ENCODE measurements around the gene PCDHA11.
"Not testable (repeated sequence)": the region's sequence is repeated elsewhere in the genome, so short reads cannot be mapped to it uniquely, and the experiment has no call there.

PCDHA11 gene

DNA sequence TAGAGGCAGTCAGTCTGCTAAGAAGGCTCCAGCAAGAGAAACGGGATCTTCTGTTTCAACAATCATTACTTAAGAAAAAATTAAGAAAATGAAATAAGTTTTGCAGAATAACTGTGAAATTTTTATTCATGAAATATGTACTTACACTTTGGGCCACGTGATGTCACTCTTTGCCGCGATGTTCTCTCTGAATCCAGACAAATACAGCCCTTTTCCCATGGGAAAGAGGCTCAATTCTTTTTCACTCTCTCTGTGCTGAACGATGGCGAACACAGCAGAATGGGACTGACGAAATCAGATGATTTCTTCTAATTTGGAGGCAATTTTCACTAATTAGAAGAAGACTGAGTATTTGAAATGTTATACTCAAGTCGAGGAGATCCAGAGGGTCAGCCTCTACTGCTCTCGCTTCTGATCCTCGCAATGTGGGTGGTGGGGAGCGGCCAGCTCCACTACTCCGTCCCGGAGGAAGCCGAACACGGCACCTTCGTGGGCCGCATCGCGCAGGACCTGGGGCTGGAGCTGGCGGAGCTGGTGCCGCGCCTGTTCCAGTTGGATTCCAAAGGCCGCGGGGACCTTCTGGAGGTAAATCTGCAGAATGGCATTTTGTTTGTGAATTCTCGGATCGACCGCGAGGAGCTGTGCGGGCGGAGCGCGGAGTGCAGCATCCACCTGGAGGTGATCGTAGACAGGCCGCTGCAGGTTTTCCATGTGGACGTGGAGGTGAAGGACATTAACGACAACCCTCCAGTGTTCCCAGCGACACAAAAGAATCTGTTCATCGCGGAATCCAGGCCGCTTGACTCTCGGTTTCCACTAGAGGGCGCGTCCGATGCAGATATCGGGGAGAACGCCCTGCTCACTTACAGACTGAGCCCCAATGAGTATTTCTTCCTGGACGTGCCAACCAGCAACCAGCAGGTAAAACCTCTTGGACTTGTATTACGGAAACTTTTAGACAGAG is 20.3 kb upstream of the PCDHA11 start, which contains the start of gene PCDHA9:
Gene PCDHA9 (plus strand): TSS at position 244 of the 964 bp plus-strand sequence. CDS start 114 bp downstream, at position 358.
- not testable (repeated sequence) for DNase-seq (ENCODE audit: low read depth in 2 of 2, low spot score in 1 of 2)

DNA sequence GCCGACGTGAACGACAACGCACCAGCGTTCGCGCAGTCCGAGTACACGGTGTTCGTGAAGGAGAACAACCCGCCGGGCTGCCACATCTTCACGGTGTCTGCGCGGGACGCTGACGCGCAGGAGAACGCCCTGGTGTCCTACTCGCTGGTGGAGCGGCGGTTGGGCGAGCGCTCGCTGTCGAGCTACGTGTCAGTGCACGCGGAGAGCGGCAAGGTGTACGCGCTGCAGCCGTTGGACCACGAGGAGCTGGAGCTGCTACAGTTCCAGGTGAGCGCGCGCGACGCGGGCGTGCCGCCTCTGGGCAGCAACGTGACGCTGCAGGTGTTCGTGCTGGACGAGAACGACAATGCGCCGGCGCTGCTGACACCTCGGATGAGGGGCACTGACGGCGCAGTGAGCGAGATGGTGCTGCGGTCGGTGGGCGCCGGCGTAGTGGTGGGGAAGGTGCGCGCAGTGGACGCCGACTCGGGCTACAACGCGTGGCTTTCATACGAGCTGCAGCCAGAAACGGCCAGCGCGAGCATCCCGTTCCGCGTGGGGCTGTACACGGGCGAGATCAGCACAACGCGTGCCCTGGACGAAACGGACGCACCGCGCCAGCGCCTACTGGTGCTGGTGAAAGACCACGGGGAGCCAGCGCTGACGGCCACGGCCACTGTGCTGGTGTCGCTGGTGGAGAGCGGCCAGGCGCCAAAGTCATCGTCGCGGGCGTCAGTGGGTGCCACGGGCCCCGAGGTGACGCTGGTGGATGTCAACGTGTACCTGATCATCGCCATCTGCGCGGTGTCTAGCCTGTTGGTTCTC is 18.7 kb upstream of the PCDHA11 start:
- DNase-seq (ENCODE audit: low read depth in 2 of 2, low spot score in 1 of 2): not testable (repeated sequence)

DNA sequence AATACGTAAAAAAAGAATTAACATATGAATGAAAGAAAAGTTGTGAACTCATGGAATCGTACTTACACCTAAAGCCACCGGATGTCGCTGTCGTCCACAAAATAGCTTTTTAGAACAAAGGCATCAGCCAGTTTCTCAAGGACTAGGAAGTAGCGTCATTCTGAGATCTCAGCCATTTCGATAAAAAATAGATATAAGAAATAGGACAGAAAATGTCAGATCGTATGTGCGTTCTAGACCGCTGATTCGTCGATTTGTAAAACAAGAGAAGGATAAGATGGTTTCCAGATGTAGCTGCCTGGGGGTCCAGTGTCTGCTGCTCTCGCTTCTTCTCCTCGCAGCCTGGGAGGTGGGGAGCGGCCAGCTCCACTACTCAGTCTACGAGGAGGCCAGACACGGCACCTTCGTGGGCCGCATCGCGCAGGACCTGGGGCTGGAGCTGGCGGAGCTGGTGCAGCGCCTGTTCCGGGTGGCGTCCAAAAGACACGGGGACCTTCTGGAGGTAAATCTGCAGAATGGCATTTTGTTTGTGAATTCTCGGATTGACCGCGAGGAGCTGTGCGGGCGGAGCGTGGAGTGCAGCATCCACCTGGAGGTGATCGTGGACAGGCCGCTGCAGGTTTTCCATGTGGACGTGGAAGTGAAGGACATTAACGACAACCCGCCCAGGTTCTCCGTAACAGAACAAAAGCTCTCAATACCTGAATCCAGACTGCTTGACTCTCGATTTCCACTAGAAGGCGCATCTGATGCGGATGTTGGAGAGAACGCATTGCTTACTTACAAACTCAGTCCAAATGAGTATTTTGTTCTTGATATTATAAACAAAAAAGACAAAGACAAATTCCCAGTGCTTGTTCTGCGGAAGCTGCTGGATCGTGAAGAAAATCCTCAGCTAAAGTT is 12.7 kb upstream of the PCDHA11 start, which contains the start of gene PCDHA10:
Gene PCDHA10 (plus strand): TSS at position 126 of the 903 bp plus-strand sequence. CDS start 152 bp downstream, at position 278.
- no peak for DNase-seq (ENCODE audit: low read depth in 2 of 2, low spot score in 1 of 2)

DNA sequence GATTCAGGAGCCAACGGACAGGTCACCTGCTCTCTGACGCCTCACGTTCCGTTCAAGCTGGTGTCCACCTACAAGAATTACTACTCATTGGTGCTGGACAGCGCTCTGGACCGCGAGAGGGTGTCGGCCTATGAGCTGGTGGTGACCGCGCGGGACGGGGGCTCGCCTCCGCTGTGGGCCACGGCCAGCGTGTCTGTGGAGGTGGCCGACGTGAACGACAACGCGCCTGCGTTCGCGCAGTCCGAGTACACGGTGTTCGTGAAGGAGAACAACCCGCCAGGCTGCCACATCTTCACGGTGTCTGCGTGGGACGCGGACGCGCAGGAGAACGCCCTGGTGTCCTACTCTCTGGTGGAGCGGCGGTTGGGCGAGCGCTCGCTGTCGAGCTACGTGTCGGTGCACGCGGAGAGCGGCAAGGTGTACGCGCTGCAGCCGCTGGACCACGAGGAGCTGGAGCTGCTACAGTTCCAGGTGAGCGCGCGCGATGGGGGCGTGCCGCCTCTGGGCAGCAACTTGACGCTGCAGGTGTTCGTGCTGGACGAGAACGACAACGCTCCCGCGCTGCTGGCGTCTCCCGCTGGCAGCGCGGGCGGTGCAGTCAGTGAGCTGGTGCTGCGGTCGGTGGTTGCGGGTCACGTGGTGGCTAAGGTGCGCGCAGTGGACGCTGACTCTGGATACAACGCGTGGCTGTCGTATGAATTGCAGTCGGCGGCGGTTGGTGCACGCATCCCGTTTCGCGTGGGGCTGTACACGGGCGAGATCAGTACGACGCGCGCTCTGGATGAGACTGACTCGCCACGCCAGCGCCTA is 11.4 kb upstream of the PCDHA11 start:
- DNase-seq (ENCODE audit: low read depth in 2 of 2, low spot score in 1 of 2): no peak

DNA sequence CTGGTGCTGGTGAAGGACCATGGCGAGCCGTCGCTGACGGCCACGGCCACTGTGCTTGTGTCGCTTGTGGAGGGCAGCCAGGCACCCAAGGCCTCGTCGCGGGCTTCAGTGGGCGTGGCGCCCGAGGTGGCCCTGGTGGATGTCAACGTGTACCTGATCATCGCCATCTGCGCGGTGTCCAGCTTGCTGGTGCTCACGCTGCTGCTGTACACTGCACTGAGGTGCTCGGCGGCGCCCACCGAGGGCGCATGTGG is 10.8 kb upstream of the PCDHA11 start:
- DNase-seq (ENCODE audit: low read depth in 2 of 2, low spot score in 1 of 2): no peak

DNA sequence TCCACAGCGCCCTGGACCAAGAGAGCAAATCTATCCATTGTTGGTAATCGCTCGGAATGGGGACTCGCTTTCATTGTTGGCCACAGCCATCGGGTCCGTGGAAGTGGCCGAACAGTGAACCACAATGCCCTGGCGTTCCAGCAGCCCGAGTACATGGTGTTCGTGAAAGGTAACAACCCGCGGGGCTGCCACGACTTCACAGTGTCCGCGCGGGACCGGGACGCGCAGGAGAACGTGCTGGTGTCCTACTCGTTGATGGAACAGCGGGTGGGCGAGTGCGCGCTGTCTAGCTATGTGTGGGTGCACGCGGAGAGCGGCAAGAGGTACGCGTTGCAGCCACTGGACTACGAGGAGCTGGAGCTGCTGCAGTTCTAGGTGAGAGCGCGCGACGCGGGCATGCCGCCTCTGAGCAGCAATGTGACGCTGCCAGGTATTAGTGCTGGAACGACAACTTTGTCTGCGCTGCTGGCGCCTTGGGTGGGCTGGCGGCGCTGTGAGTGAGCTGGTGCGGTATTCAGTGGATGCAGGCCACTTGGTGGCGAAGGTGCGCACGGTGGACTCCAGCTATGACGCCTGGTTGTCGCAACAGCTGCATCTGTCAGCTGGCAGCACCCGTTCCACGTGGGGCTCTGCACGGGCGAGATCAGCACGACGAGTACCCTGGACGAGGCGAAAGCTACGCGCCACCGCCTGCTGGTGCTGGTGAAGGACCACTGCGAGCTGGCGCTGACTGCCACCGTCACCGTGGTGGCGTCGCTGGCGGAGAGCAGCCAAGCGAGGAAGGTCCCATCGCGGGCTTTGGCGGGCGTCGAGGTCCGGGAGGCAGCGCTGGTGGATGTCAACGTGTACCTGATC is 6.1 kb upstream of the PCDHA11 start:
- no peak for DNase-seq (ENCODE audit: low read depth in 2 of 2, low spot score in 1 of 2)

DNA sequence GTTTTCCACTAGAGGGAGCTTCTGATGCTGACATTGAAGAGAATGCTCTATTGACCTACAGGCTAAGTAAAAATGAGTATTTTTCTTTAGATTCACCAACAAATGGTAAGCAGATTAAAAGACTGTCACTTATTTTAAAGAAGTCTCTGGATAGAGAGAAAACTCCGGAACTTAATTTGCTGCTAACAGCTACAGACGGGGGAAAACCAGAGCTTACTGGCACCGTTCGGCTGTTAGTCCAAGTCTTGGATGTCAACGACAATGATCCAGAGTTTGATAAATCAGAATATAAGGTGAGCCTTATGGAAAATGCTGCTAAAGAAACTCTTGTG is 764 bp downstream of the PCDHA11 start:
- DNase-seq (ENCODE audit: low read depth in 2 of 2, low spot score in 1 of 2): no peak

DNA sequence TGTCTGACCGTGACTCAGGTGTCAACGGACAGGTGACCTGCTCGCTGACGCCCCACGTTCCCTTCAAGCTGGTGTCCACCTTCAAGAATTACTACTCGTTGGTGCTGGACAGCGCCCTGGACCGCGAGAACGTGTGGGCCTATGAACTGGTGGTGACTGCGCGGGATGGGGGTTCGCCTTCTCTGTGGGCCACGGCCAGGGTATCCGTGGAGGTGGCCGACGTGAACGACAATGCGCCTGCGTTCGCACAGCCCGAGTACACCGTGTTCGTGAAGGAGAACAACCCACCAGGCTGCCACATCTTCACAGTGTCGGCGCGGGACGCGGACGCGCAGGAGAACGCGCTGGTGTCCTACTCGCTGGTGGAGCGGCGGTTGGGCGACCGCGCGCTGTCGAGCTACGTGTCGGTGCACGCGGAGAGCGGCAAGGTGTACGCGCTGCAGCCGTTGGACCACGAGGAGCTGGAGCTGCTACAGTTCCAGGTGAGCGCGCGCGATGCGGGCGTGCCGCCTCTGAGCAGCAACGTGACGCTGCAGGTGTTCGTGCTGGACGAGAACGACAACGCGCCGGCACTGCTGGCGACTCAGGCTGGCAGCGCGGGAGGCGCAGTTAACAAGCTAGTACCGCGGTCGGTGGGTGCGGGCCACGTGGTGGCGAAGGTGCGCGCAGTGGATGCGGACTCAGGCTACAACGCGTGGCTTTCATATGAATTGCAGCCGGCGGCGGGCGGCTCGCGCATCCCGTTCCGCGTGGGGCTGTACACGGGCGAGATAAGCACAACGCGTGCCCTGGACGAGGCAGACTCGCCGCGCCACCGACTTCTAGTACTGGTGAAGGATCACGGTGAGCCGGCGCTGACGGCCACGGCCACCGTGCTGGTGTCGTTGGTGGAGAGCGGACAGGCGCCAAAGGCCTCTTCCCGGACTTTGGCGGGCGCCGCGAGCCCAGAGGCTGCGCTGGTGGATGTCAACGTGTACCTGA is 1.8 kb downstream of the PCDHA11 start:
- DNase-seq (ENCODE audit: low read depth in 2 of 2, low spot score in 1 of 2): no peak

DNA sequence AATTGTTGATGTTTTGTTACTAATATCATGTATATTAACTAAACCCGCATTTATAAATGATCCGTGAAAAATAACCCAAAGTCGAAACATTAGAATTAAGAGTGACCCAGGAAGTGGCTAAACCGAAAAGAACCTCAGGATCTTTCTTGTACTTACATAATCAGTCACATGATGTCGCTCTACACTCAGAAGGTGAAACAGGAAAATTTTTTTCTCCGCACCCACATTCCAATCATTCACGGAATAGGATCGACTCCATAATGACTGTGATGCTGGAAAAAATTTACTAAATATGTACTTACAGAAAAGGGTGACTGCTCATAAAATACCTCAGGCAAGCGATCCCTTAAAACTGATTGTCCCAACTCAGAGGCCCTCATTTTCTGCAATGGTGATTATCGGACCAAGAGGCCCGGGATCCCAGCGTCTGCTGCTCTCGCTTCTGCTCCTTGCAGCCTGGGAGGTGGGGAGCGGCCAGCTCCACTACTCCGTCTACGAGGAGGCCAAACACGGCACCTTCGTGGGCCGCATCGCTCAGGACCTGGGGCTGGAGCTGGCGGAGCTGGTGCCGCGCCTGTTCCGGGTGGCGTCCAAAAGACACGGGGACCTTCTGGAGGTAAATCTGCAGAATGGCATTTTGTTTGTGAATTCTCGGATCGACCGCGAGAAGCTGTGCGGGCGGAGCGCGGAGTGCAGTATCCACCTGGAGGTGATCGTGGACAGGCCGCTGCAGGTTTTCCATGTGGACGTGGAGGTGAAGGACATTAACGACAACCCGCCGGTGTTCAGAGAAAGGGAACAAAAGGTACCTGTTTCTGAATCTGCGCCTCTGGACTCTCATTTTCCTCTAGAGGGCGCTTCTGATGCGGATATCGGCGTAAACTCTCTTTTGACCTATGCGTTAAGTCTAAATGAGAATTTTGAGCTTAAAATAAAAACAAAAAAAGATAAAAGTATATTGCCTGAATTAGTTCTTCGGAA is 6.6 kb downstream of the PCDHA11 start, which contains the start of gene PCDHA12:
Gene PCDHA12 (plus strand): TSS at position 224 of the 981 bp plus-strand sequence. CDS start 165 bp downstream, at position 389.
- DNase-seq (ENCODE audit: low read depth in 2 of 2, low spot score in 1 of 2): no peak

DNA sequence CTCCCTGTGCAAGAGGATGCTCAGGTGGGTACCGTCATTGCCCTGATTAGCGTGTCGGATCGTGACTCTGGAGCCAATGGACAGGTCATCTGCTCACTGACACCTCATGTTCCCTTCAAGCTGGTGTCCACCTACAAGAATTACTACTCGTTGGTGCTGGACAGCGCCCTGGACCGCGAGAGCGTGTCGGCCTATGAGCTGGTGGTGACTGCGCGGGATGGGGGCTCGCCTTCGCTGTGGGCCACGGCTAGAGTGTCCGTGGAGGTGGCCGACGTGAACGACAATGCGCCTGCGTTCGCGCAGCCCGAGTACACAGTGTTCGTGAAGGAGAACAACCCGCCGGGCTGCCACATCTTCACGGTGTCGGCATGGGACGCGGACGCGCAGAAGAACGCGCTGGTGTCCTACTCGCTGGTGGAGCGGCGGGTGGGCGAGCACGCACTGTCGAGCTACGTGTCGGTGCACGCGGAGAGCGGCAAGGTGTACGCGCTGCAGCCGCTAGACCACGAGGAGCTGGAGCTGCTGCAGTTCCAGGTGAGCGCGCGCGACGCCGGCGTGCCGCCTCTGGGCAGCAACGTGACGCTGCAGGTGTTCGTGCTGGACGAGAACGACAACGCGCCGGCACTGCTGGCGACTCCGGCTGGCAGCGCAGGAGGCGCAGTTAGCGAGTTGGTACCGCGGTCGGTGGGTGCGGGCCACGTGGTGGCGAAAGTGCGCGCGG is 7.9 kb downstream of the PCDHA11 start:
- DNase-seq (ENCODE audit: low read depth in 2 of 2, low spot score in 1 of 2): not testable (repeated sequence)

DNA sequence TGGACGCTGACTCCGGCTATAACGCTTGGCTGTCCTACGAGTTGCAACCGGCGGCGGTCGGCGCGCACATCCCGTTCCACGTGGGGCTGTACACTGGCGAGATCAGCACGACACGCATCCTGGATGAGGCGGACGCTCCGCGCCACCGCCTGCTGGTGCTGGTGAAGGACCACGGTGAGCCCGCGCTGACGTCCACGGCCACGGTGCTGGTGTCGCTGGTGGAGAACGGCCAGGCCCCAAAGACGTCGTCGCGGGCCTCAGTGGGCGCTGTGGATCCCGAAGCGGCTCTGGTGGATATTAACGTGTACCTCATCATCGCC is 8.5 kb downstream of the PCDHA11 start:
- DNase-seq (ENCODE audit: low read depth in 2 of 2, low spot score in 1 of 2): no peak

DNA sequence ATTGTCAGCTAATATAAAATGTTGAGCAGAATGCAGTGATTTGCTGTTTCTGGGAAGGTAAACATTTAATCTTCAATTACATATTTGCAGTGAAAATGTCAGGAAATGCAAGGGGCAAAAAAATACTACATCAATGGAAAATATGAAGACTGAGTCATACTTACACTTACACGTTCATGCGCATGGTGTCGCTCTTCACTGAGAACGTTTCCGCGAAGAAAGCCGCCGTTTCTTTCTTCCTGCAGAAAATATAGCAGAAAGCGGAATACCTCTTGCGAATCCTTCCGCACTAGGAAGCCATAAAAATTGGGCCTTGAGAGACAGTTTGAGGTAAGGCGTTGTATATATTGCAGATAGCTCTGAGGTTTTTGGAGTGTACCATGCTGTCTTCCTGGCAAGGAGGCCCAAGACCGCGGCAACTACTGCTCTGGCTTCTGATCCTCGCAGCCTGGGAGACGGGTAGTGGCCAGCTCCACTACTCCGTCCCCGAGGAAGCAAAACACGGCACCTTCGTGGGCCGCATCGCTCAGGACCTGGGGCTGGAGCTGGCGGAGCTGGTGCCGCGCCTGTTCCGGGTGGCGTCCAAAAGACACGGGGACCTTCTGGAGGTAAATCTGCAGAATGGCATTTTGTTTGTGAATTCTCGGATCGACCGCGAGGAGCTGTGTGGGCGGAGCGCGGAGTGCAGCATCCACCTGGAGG is 13.3 kb downstream of the PCDHA11 start, which contains the start of gene PCDHA13:
Gene PCDHA13 (plus strand): TSS at position 236 of the 702 bp plus-strand sequence. CDS start 145 bp downstream, at position 381.
- DNase-seq (ENCODE audit: low read depth in 2 of 2, low spot score in 1 of 2): no peak

DNA sequence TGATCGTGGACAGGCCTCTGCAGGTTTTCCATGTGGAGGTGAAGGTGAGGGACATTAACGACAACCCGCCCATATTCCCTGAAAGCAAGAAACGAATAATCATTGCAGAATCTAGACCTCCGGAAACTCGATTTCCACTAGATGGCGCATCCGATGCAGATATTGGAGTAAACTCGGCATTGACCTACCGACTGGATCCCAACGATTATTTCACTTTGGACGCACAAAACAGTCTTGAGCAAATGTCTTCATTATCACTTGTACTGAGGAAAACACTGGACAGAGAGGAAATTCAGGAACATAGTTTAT is 13.8 kb downstream of the PCDHA11 start:
- no peak for DNase-seq (ENCODE audit: low read depth in 2 of 2, low spot score in 1 of 2)

DNA sequence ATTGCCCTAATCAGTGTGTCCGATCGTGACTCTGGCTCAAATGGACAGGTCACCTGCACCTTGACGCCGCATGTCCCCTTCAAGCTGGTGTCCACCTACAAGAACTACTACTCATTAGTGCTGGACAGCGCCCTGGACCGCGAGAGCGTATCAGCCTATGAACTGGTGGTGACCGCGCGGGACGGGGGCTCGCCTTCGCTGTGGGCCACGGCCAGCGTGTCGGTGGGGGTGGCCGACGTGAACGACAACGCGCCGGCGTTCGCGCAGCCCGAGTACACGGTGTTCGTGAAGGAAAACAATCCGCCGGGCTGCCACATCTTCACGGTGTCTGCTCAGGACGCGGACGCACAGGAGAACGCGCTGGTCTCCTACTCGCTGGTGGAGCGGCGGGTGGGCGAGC is 14.6 kb downstream of the PCDHA11 start:
- no peak for DNase-seq (ENCODE audit: low read depth in 2 of 2, low spot score in 1 of 2)

DNA sequence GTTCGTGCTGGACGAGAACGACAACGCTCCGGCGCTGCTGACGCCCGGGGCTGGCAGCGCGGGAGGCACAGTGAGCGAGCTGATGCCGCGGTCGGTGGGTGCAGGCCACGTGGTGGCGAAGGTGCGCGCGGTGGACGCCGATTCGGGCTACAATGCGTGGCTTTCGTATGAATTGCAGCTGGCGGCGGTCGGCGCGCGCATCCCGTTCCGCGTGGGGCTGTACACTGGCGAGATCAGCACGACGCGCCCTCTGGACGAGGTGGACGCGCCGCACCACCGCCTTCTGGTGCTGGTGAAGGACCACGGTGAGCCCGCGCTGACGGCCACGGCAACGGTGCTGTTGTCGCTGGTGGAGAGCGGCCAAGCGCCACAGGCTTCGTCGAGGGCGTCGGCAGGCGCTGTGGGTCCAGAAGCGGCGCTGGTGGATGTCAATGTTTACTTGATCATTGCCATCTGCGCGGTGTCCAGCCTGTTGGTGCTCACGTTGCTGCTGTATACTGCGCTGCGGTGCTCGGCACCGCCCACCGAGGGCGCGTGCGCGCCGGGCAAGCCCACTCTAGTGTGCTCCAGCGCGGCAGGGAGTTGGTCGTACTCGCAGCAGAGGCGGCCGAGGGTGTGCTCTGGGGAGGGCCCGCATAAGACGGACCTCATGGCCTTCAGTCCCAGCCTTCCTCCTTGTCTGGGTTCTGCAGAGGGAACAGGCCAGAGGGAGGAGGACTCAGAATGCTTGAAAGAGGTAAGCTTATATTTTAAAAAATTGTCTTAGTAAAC is 15.4 kb downstream of the PCDHA11 start:
- DNase-seq (ENCODE audit: low read depth in 2 of 2, low spot score in 1 of 2): no peak

All from stimulated activated CD8-positive, alpha-beta memory T cell treated with anti-CD3 and anti-CD28 coated beads, Interleukin-4, amount 100 ng/mL, for 4 hours (primary cell).